Tibial artery (tissue), 4 donors: ENCODE measurements around the gene LGR5.

Experiments
- DNase-seq, 2 donors: peaks; one replicate each; pipeline ENCODE4 v3.0.0-alpha.2; 2019
- H3K27ac ChIP-seq, 2 donors: fragments of 200-600 bp; sonication (generic) in 1 of 2; 1 replicate in 1 of 2; 2 replicates in 1 of 2; pipeline ENCODE4 v1.5.1; 2018 to 2019; ENCODE audit warnings: mild to moderate bottlenecking in 1 of 2
- H3K27me3 ChIP-seq, 2 donors: fragments of 200-600 bp; sonication (generic) in 1 of 2; one replicate each; pipeline versions ENCODE4 v1.5.1 to v1.6.0; 2016 to 2019
- H3K36me3 ChIP-seq, 3 donors: fragments of 200-600 bp; sonication (generic) in 2 of 3; one replicate each; pipeline ENCODE4 v1.5.1; 2016 to 2019; ENCODE audit warnings: mild to moderate bottlenecking in 2 of 3
- H3K4me1 ChIP-seq, 4 donors: fragments of 200-600 bp; sonication (generic) in 2 of 4; 1 replicate in 3 of 4; 2 replicates in 1 of 4; pipeline ENCODE4 v1.5.1; 2016 to 2019
- H3K4me3 ChIP-seq, 2 donors: fragments of 200-600 bp; sonication (generic) in 1 of 2; 1 replicate in 1 of 2; 2 replicates in 1 of 2; pipeline ENCODE4 v1.5.1; 2018 to 2019; ENCODE audit warnings: mild to moderate bottlenecking in 2 of 2
- H3K9me3 ChIP-seq, 3 donors: fragments of 200-600 bp; sonication (generic) in 1 of 3; one replicate each; pipeline ENCODE4 v1.5.1; 2016 to 2019
- intact Hi-C: fragments of 100-400 bp; cut with DNase I; formaldehyde crosslinking; loops from one replicate; pipeline ENCODE4 v1.15.0; 2023; ENCODE audit warnings: low total_unique reads
- TF ChIP-seq, protein P1 (sequence below), 2 experiments: fragments of 200-600 bp in 1 of 2; fragments of 450-650 bp in 1 of 2; IDR thresholded peaks; one replicate each; pipeline ENCODE4 v1.5.1; 2017 to 2019; ENCODE audit warnings: antibody characterized with exemption in 2 of 2, mild to moderate bottlenecking in 1 of 2, moderate library complexity in 1 of 2

The LGR5 gene, protein sequence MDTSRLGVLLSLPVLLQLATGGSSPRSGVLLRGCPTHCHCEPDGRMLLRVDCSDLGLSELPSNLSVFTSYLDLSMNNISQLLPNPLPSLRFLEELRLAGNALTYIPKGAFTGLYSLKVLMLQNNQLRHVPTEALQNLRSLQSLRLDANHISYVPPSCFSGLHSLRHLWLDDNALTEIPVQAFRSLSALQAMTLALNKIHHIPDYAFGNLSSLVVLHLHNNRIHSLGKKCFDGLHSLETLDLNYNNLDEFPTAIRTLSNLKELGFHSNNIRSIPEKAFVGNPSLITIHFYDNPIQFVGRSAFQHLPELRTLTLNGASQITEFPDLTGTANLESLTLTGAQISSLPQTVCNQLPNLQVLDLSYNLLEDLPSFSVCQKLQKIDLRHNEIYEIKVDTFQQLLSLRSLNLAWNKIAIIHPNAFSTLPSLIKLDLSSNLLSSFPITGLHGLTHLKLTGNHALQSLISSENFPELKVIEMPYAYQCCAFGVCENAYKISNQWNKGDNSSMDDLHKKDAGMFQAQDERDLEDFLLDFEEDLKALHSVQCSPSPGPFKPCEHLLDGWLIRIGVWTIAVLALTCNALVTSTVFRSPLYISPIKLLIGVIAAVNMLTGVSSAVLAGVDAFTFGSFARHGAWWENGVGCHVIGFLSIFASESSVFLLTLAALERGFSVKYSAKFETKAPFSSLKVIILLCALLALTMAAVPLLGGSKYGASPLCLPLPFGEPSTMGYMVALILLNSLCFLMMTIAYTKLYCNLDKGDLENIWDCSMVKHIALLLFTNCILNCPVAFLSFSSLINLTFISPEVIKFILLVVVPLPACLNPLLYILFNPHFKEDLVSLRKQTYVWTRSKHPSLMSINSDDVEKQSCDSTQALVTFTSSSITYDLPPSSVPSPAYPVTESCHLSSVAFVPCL

DNA sequence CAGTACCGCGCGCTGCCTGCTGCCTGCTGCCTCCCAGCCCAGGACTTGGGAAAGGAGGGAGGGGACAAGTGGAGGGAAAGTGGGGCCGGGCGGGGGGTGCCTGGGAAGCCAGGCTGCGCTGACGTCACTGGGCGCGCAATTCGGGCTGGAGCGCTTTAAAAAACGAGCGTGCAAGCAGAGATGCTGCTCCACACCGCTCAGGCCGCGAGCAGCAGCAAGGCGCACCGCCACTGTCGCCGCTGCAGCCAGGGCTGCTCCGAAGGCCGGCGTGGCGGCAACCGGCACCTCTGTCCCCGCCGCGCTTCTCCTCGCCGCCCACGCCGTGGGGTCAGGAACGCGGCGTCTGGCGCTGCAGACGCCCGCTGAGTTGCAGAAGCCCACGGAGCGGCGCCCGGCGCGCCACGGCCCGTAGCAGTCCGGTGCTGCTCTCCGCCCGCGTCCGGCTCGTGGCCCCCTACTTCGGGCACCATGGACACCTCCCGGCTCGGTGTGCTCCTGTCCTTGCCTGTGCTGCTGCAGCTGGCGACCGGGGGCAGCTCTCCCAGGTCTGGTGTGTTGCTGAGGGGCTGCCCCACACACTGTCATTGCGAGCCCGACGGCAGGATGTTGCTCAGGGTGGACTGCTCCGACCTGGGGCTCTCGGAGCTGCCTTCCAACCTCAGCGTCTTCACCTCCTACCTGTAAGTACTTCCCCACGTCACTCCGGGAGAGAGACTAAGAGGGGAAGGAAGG, at the start of gene LGR5:
LGR5 (plus strand) TSS at position 186 of the 732 bp plus-strand sequence; CDS start at position 469, 283 bp downstream.
- Histone ChIP-seq H3K4me1 (peaks cover 0 to 30% (median 20%) of the 10 kb centered on the region in 4 donors), H3K4me3 (peak within 1 kb of the TSS; percentile 56 to 72), H3K9me3 (peaks cover 0 to 11% (median 9%) of the 10 kb centered on the region in 3 donors), H3K27ac (peak within 1 kb of the TSS in 1 of 2 donors; percentile 53), H3K36me3 (no peaks in the 10 kb centered on the region), H3K27me3 (peaks cover 0 to 6% of the 10 kb centered on the region in 2 donors)
- TF ChIP-seq, protein P1, sequence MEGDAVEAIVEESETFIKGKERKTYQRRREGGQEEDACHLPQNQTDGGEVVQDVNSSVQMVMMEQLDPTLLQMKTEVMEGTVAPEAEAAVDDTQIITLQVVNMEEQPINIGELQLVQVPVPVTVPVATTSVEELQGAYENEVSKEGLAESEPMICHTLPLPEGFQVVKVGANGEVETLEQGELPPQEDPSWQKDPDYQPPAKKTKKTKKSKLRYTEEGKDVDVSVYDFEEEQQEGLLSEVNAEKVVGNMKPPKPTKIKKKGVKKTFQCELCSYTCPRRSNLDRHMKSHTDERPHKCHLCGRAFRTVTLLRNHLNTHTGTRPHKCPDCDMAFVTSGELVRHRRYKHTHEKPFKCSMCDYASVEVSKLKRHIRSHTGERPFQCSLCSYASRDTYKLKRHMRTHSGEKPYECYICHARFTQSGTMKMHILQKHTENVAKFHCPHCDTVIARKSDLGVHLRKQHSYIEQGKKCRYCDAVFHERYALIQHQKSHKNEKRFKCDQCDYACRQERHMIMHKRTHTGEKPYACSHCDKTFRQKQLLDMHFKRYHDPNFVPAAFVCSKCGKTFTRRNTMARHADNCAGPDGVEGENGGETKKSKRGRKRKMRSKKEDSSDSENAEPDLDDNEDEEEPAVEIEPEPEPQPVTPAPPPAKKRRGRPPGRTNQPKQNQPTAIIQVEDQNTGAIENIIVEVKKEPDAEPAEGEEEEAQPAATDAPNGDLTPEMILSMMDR (IDR thresholded peaks at IDR 0.05): no peak
- peak in 1 of 2 donors; percentile 81 for DNase-seq
- intact Hi-C loops: no loop called here

- TF ChIP-seq, protein P1 (IDR thresholded peaks at IDR 0.05): peak; percentile 71 to 73
- no peak for DNase-seq
Observed at GRCh38 chr12:71392521-71393145, 47.0 kb upstream of the LGR5 start.

GRCh38 chr12:71393625-71394024, 46.0 kb upstream of the LGR5 start:
- Histone ChIP-seq H3K36me3 (no peaks in the 10 kb centered on the region), H3K4me3 (no peak overlapping the region), H3K4me1 (peaks cover 0 to 9% (median 0%) of the 10 kb centered on the region in 4 donors), H3K27ac (no peak overlapping the region), H3K9me3 (no peaks in the 10 kb centered on the region), H3K27me3 (no peaks in the 10 kb centered on the region)
- TF ChIP-seq, protein P1 (IDR thresholded peaks at IDR 0.05): no peak
- no peak for DNase-seq
- intact Hi-C loops: loop anchor here (10.0 kb wide), 1 partner anchor 179 kb away; no protein-coding TSS in a partner anchor

More at GRCh38 chr12:71392521-71393145, 47.0 kb upstream of the LGR5 start:
- no peak overlapping the region for H3K4me3 ChIP-seq
- no peaks in the 10 kb centered on the region for H3K9me3 ChIP-seq
- H3K4me1 ChIP-seq: peaks cover 0 to 6% (median 0%) of the 10 kb centered on the region in 4 donors
- H3K36me3 ChIP-seq: no peaks in the 10 kb centered on the region
- intact Hi-C loops: loop anchor here (10.0 kb wide), 1 partner anchor 178 kb away; no protein-coding TSS in a partner anchor
- no peak overlapping the region for H3K27ac ChIP-seq
- H3K27me3 ChIP-seq: no peaks in the 10 kb centered on the region

GRCh38 chr12:71397433-71397954, 42.1 kb upstream of the LGR5 start:
- TF ChIP-seq, protein P1 (IDR thresholded peaks at IDR 0.05): no peak
- H3K36me3 ChIP-seq: no peaks in the 10 kb centered on the region
- no peaks in the 10 kb centered on the region for H3K27me3 ChIP-seq
- H3K9me3 ChIP-seq: no peaks in the 10 kb centered on the region
- no peak for DNase-seq
- intact Hi-C loops: loop anchor here (10.0 kb wide), 1 partner anchor 183 kb away; no protein-coding TSS in a partner anchor
- H3K4me3 ChIP-seq: no peak overlapping the region
- H3K4me1 ChIP-seq: peaks cover 0 to 9% (median 0%) of the 10 kb centered on the region in 4 donors
- H3K27ac ChIP-seq: no peak overlapping the region
